Transverse colon (tissue), 4 donors: ENCODE measurements around the gene GLB1L2.

Experiments
- CTCF ChIP-seq, 5 experiments: fragments of 200-600 bp in 3 of 5; fragments of 450-650 bp in 2 of 5; sonication (generic) in 3 of 5; IDR thresholded peaks; 1 replicate in 2 of 5; 2 replicates in 3 of 5; pipeline ENCODE4 v1.5.1; 2016 to 2017; ENCODE audit warnings: antibody characterized with exemption in 5 of 5, inconsistent platforms in 3 of 5, mild to moderate bottlenecking in 2 of 5, moderate library complexity in 1 of 5
- EP300 ChIP-seq: sonication (generic); formaldehyde crosslinking; IDR thresholded peaks from one replicate; pipeline ENCODE4 v1.6.1; 2017; ENCODE audit warnings: antibody characterized with exemption, low read depth
- POLR2A ChIP-seq: fragments of 450-650 bp; IDR thresholded peaks from one replicate; pipeline ENCODE4 v1.6.1; 2016; ENCODE audit warnings: antibody characterized with exemption, mild to moderate bottlenecking, moderate library complexity
- POLR2AphosphoS5 ChIP-seq, 3 donors: sonication (generic); formaldehyde crosslinking; IDR thresholded peaks; one replicate each; pipeline ENCODE4 v1.6.1; 2016; ENCODE audit warnings: antibody characterized with exemption in 3 of 3

GRCh38 chr11:134413043-134413825, 81.4 kb downstream of the GLB1L2 start:
- TF ChIP-seq CTCF (IDR thresholded peaks at IDR 0.05) = no peak
- TF ChIP-seq EP300 = no peak
- TF ChIP-seq POLR2A = no peak
- no peak for TF ChIP-seq POLR2AphosphoS5 (IDR thresholded peaks at IDR 0.05)
